A673 (cell line): ENCODE results near the gene LRRC15. TPM values are rescaled to one million over a fixed set of nuclear protein-coding genes. Genes with fewer than 3 reads are reported as not detected.

ENCODE experiments used
- BruUV-seq: library from RNA; stranded (reverse); fragments of 400-500 nt; replicated peaks from 2 replicates; lab custom pipeline; 2021; lab: Mats Ljungman, UMichigan
- CTCF ChIA-PET: fragments of 300-600 bp; sonication (Branson Sonifier 250); formaldehyde crosslinking; loops from one replicate; lab custom pipeline; 2022; ENCODE audit warnings: antibody characterized with exemption; lab: Charles Lee
- POLR2A ChIA-PET: fragments of 300-600 bp; sonication (Branson Sonifier 250); formaldehyde crosslinking; loops from one replicate; lab custom pipeline; 2022; ENCODE audit warnings: antibody characterized with exemption; ENCODE audit not compliant: low non-redundant PET; lab: Charles Lee
- DNase-seq: peaks from one replicate; pipeline ENCODE4 v3.0.0-alpha.2; 2015; ENCODE audit warnings: low spot score
- H3K27ac ChIP-seq: fragments of 200-600 bp; sonication (generic); 2 replicates; pipeline ENCODE4 v1.5.1; 2016; ENCODE audit warnings: mixed run types, low read depth, mild to moderate bottlenecking, mixed read lengths, antibody characterized with exemption, low read length; ENCODE audit not compliant: poor library complexity, severe bottlenecking
- H3K27me3 ChIP-seq: fragments of 200-600 bp; sonication (generic); replicated peaks from 2 replicates; pipeline ENCODE4 v1.6.1; 2017; ENCODE audit warnings: mixed run types, low read depth, mild to moderate bottlenecking, mixed read lengths, antibody characterized with exemption, low read length; ENCODE audit not compliant: insufficient read depth, poor library complexity
- H3K36me3 ChIP-seq: fragments of 200-600 bp; sonication (generic); 2 replicates; pipeline ENCODE4 v1.6.1; 2016; ENCODE audit warnings: mixed run types, mild to moderate bottlenecking, mixed read lengths, antibody characterized with exemption, low read length; ENCODE audit not compliant: insufficient read depth, poor library complexity, severe bottlenecking
- H3K4me1 ChIP-seq: fragments of 200-600 bp; sonication (generic); 2 replicates; pipeline ENCODE4 v1.6.1; 2017; ENCODE audit warnings: mixed run types, mild to moderate bottlenecking, mixed read lengths, antibody characterized with exemption, low read length; ENCODE audit not compliant: insufficient read depth, poor library complexity, severe bottlenecking
- H3K4me3 ChIP-seq: fragments of 200-600 bp; sonication (generic); 2 replicates; pipeline ENCODE4 v1.5.1; 2016; ENCODE audit warnings: low read depth, mixed run types, mild to moderate bottlenecking, mixed read lengths, low read length; ENCODE audit not compliant: poor library complexity, severe bottlenecking
- H3K9me3 ChIP-seq: fragments of 200-600 bp; sonication (generic); 2 replicates; pipeline ENCODE4 v1.6.1; 2016; ENCODE audit warnings: mixed run types, low read depth, mild to moderate bottlenecking, mixed read lengths, antibody characterized with exemption, low read length; ENCODE audit not compliant: poor library complexity, severe bottlenecking
- CTCF ChIP-seq: fragments of 300-800, 200-600 bp; sonication (generic); conservative IDR thresholded peaks from 2 replicates; pipeline ENCODE4 v1.5.1; 2017; ENCODE audit warnings: low read depth, mild to moderate bottlenecking, antibody characterized with exemption, low read length, moderate library complexity, mixed read lengths
- EZH2 ChIP-seq: fragments of 200-600 bp; sonication (generic); IDR thresholded peaks from 2 replicates; pipeline ENCODE4 v1.6.1; 2017; ENCODE audit warnings: borderline replicate concordance, low read depth, mild to moderate bottlenecking, mixed read lengths, antibody characterized with exemption, low read length; ENCODE audit not compliant: poor library complexity, severe bottlenecking
- intact Hi-C: fragments of 100-400 bp; cut with micrococcal nuclease; formaldehyde crosslinking; loops from one replicate; pipeline ENCODE4 v1.10.0; 2022; ENCODE audit not compliant: unreplicated experiment
- total RNA-seq: library from RNA; stranded (reverse); gene quantifications from 2 replicates; pipeline ENCODE4 v1.2.3, GENCODE V29; 2021

Gene LRRC15
- total RNA-seq, 1 experiment from 2014 or later: not detected

GRCh38 chr3:194374935-194375334 lies 5.4 kb upstream of the LRRC15 start:
- intact Hi-C loops: no loop called here
- POLR2A ChIA-PET: no interaction called here
- Histone ChIP-seq H3K4me1 (peaks cover 6% of the 10 kb centered on the region), H3K36me3 (no peaks in the 10 kb centered on the region), H3K27me3 (no peaks in the 10 kb centered on the region), H3K27ac (no peak overlapping the region), H3K9me3 (no peaks in the 10 kb centered on the region), H3K4me3 (no peak overlapping the region)
- no peak for DNase-seq
- no peak for TF ChIP-seq CTCF
- TF ChIP-seq EZH2: no peak
- no TSS peak for BruUV-seq
- CTCF ChIA-PET: no interaction called here

GRCh38 chr3:194373899-194374298 lies 4.4 kb upstream of the LRRC15 start:
- H3K36me3 ChIP-seq: no peaks in the 10 kb centered on the region
- no peak overlapping the region for H3K27ac ChIP-seq
- intact Hi-C loops: no loop called here
- no peak for DNase-seq
- CTCF ChIA-PET: no interaction called here
- no peaks in the 10 kb centered on the region for H3K27me3 ChIP-seq
- POLR2A ChIA-PET: no interaction called here
- H3K4me3 ChIP-seq: no peak overlapping the region
- peaks cover 6% of the 10 kb centered on the region for H3K4me1 ChIP-seq
- BruUV-seq: no TSS peak
- TF ChIP-seq CTCF: no peak
- TF ChIP-seq EZH2: no peak
- no peaks in the 10 kb centered on the region for H3K9me3 ChIP-seq

GRCh38 chr3:194373028-194373427 lies 3.5 kb upstream of the LRRC15 start:
- POLR2A ChIA-PET: no interaction called here
- CTCF ChIA-PET: no interaction called here

More at GRCh38 chr3:194373028-194373427, 3.5 kb upstream of the LRRC15 start:
- no peaks in the 10 kb centered on the region for H3K27me3 ChIP-seq
- TF ChIP-seq CTCF (no peak), EZH2 (no peak)
- no peaks in the 10 kb centered on the region for H3K36me3 ChIP-seq
- H3K9me3 ChIP-seq: no peaks in the 10 kb centered on the region
- DNase-seq: no peak
- H3K27ac ChIP-seq: no peak overlapping the region
- no TSS peak for BruUV-seq
- no peak overlapping the region for H3K4me3 ChIP-seq
- intact Hi-C loops: no loop called here
- H3K4me1 ChIP-seq: peaks cover 6% of the 10 kb centered on the region
